ENCODE measurements around the gene NPBWR2.
A peak's percentile ranks its signal among the peaks of the same experiment; 100 is the strongest.
"Not testable (repeated sequence)": the region's sequence is repeated elsewhere in the genome, so short reads cannot be mapped to it uniquely, and the experiment has no call there.

Gene NPBWR2

GRCh38 chr20:64121586-64121985 lies 14.2 kb upstream of the NPBWR2 start:
- Histone ChIP-seq H3K79me2 (ENCODE audit: insufficient read depth, low read length) (no peaks in the 10 kb centered on the region), H3K9ac (ENCODE audit: low read length) (no peak overlapping the region), H3K27ac (ENCODE audit: low read depth, low read length, poor library complexity, severe bottlenecking) (no peak overlapping the region), H4K20me1 (ENCODE audit: insufficient read depth, low read length) (no peaks in the 10 kb centered on the region), H3K4me3 (ENCODE audit: low read depth, low read length, poor library complexity, severe bottlenecking) (no peak overlapping the region), H3K4me2 (ENCODE audit: low read length) (no peak overlapping the region), H3F3A (ENCODE audit: insufficient read depth, low read length) (no peaks in the 10 kb centered on the region), H3K9me3 (ENCODE audit: low read length) (no peaks in the 10 kb centered on the region), H3K27me3 (ENCODE audit: insufficient read depth, low read length) (no peaks in the 10 kb centered on the region), H3K4me1 (ENCODE audit: insufficient read depth, low read length, severe bottlenecking) (peaks cover 8% of the 10 kb centered on the region), H3K36me3 (ENCODE audit: insufficient read depth, low read length) (no peaks in the 10 kb centered on the region), H2AFZ (ENCODE audit: low read length) (no peak overlapping the region), H3K9me2 (ENCODE audit: low read depth, low read length) (no peaks in the 10 kb centered on the region)
- no peak for TF ChIP-seq CTCF (IDR thresholded peaks at IDR 0.05; ENCODE audit: low read length)
- no peak for TF ChIP-seq EZH2 (IDR thresholded peaks at IDR 0.05; ENCODE audit: borderline replicate concordance, low read length)

- no peaks in the 10 kb centered on the region for H3K79me2 ChIP-seq (ENCODE audit: insufficient read depth, low read length)
- no peaks in the 10 kb centered on the region for H3K36me3 ChIP-seq (ENCODE audit: insufficient read depth, low read length)
- H3K4me3 ChIP-seq (ENCODE audit: low read depth, low read length, poor library complexity, severe bottlenecking), result peak overlapping the region; percentile 44
- H3F3A ChIP-seq (ENCODE audit: insufficient read depth, low read length), result no peaks in the 10 kb centered on the region
- no peak overlapping the region for H3K27ac ChIP-seq (ENCODE audit: low read depth, low read length, poor library complexity, severe bottlenecking)
- no peak for TF ChIP-seq CTCF (IDR thresholded peaks at IDR 0.05; ENCODE audit: low read length)
- no peak for TF ChIP-seq EZH2 (IDR thresholded peaks at IDR 0.05; ENCODE audit: borderline replicate concordance, low read length)
- H3K4me2 ChIP-seq (ENCODE audit: low read length), result peak overlapping the region; percentile 65
- H4K20me1 ChIP-seq (ENCODE audit: insufficient read depth, low read length), result no peaks in the 10 kb centered on the region
- peak overlapping the region; percentile 19; the same call in 1 of the 2 replicates for H3K9ac ChIP-seq (ENCODE audit: low read length)
- no peak overlapping the region for H2AFZ ChIP-seq (ENCODE audit: low read length)
- H3K9me2 ChIP-seq (ENCODE audit: low read depth, low read length), result no peaks in the 10 kb centered on the region
- no peaks in the 10 kb centered on the region for H3K27me3 ChIP-seq (ENCODE audit: insufficient read depth, low read length)
- H3K9me3 ChIP-seq (ENCODE audit: low read length), result no peaks in the 10 kb centered on the region
- peaks cover 8% of the 10 kb centered on the region for H3K4me1 ChIP-seq (ENCODE audit: insufficient read depth, low read length, severe bottlenecking)
These were observed 12.4 kb upstream of the NPBWR2 start for GRCh38 chr20:64119681-64120341.

- H3K27me3 ChIP-seq (ENCODE audit: insufficient read depth, low read length), result no peaks in the 10 kb centered on the region
- no peaks in the 10 kb centered on the region for H3F3A ChIP-seq (ENCODE audit: insufficient read depth, low read length)
- no peaks in the 10 kb centered on the region for H3K9me3 ChIP-seq (ENCODE audit: low read length)
- H2AFZ ChIP-seq (ENCODE audit: low read length), result no peak overlapping the region
- H3K36me3 ChIP-seq (ENCODE audit: insufficient read depth, low read length), result no peaks in the 10 kb centered on the region
- H3K9me2 ChIP-seq (ENCODE audit: low read depth, low read length), result no peaks in the 10 kb centered on the region
- no peaks in the 10 kb centered on the region for H3K79me2 ChIP-seq (ENCODE audit: insufficient read depth, low read length)
- H4K20me1 ChIP-seq (ENCODE audit: insufficient read depth, low read length), result no peaks in the 10 kb centered on the region
- no peak overlapping the region for H3K4me2 ChIP-seq (ENCODE audit: low read length)
- H3K9ac ChIP-seq (ENCODE audit: low read length), result no peak overlapping the region
- H3K4me1 ChIP-seq (ENCODE audit: insufficient read depth, low read length, severe bottlenecking), result peaks cover 8% of the 10 kb centered on the region
- TF ChIP-seq EZH2 (IDR thresholded peaks at IDR 0.05; ENCODE audit: borderline replicate concordance, low read length), result no peak
- H3K4me3 ChIP-seq (ENCODE audit: low read depth, low read length, poor library complexity, severe bottlenecking), result no peak overlapping the region
- no peak overlapping the region for H3K27ac ChIP-seq (ENCODE audit: low read depth, low read length, poor library complexity, severe bottlenecking)
These were observed 11.9 kb upstream of the NPBWR2 start for GRCh38 chr20:64119301-64119680.

GRCh38 chr20:64117432-64117777 lies 10.0 kb upstream of the NPBWR2 start:
- H3K4me3 ChIP-seq (ENCODE audit: low read depth, low read length, poor library complexity, severe bottlenecking); H3K9ac ChIP-seq (ENCODE audit: low read length); H4K20me1 ChIP-seq (ENCODE audit: insufficient read depth, low read length); H3K36me3 ChIP-seq (ENCODE audit: insufficient read depth, low read length); H3F3A ChIP-seq (ENCODE audit: insufficient read depth, low read length); H3K79me2 ChIP-seq (ENCODE audit: insufficient read depth, low read length); H3K27me3 ChIP-seq (ENCODE audit: insufficient read depth, low read length); H3K9me2 ChIP-seq (ENCODE audit: low read depth, low read length); H3K27ac ChIP-seq (ENCODE audit: low read depth, low read length, poor library complexity, severe bottlenecking); H3K4me1 ChIP-seq (ENCODE audit: insufficient read depth, low read length, severe bottlenecking); H3K9me3 ChIP-seq (ENCODE audit: low read length); H2AFZ ChIP-seq (ENCODE audit: low read length); H3K4me2 ChIP-seq (ENCODE audit: low read length): not testable (repeated sequence)
